Gastrocnemius medialis (tissue), 4 donors: Measurements from ENCODE around the gene CALHM2.

ENCODE experiments used
- POLR2A ChIP-seq, 2 donors: fragments of 450-650 bp; IDR thresholded peaks; one replicate each; pipeline ENCODE4 v1.6.1; 2017; ENCODE audit warnings: antibody characterized with exemption in 2 of 2, mild to moderate bottlenecking in 2 of 2, moderate library complexity in 2 of 2
- TF ChIP-seq, protein P1 (sequence below), 5 experiments: fragments of 450-650 bp in 3 of 5; fragments of 200-600 bp in 2 of 5; sonication (generic) in 2 of 5; IDR thresholded peaks in 4 of 5; conservative IDR thresholded peaks in 1 of 5; 1 replicate in 4 of 5; 2 replicates in 1 of 5; pipeline ENCODE4 v1.5.1; 2016 to 2019; ENCODE audit warnings: antibody characterized with exemption in 5 of 5, mild to moderate bottlenecking in 3 of 5, moderate library complexity in 3 of 5

DNA sequence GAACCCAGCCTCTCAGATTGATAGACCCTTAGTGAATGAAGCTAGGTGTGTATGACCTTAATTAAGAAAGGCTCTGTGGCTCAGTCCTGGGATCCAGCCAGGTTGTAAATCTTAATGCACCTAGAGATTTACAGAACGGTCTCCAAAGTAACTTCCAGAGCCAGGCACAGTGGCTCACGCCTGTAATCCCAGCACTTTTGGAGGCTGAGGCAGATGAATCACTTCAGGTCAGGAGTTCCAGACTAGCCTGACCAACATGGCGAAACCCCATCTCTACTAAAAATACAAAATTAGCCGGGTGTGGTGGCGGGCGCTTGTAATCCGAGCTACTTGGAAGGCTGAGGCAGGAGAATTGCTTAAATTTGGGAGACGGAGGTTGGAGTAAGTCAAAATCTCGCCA, 24.3 kb downstream of the CALHM2 start:
- TF ChIP-seq, protein P1, sequence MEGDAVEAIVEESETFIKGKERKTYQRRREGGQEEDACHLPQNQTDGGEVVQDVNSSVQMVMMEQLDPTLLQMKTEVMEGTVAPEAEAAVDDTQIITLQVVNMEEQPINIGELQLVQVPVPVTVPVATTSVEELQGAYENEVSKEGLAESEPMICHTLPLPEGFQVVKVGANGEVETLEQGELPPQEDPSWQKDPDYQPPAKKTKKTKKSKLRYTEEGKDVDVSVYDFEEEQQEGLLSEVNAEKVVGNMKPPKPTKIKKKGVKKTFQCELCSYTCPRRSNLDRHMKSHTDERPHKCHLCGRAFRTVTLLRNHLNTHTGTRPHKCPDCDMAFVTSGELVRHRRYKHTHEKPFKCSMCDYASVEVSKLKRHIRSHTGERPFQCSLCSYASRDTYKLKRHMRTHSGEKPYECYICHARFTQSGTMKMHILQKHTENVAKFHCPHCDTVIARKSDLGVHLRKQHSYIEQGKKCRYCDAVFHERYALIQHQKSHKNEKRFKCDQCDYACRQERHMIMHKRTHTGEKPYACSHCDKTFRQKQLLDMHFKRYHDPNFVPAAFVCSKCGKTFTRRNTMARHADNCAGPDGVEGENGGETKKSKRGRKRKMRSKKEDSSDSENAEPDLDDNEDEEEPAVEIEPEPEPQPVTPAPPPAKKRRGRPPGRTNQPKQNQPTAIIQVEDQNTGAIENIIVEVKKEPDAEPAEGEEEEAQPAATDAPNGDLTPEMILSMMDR (IDR thresholded peaks at IDR 0.05 in 4 of 5, conservative IDR thresholded peaks at IDR 0.05 in 1 of 5): no peak
- TF ChIP-seq POLR2A (IDR thresholded peaks at IDR 0.05): no peak
